ENCODE measurements around the gene DUSP23.

DUSP23 gene

GRCh38 chr1:159828176-159828575 is 47.4 kb downstream of the DUSP23 start:
- no peak for DNase-seq (ENCODE audit: low read depth)

GRCh38 chr1:159828581-159829272 is 48.0 kb downstream of the DUSP23 start:
- no peak for DNase-seq (ENCODE audit: low read depth)

GRCh38 chr1:159829273-159829634 is 48.5 kb downstream of the DUSP23 start:
- DNase-seq (ENCODE audit: low read depth): no peak

GRCh38 chr1:159829822-159830465 is 49.2 kb downstream of the DUSP23 start:
- peak; percentile 82 for DNase-seq (ENCODE audit: low read depth)

- no peak for DNase-seq (ENCODE audit: low read depth)
These were observed 50.0 kb downstream of the DUSP23 start for GRCh38 chr1:159830722-159831121.

GRCh38 chr1:159831412-159832141 is 50.8 kb downstream of the DUSP23 start:
- no peak for DNase-seq (ENCODE audit: low read depth)
